Parathyroid adenoma (tissue), 2 donors: ENCODE data around the gene LPP.
A peak's percentile ranks its signal among the peaks of the same experiment; 100 is the strongest.

Experiments used
- H2AFZ ChIP-seq: fragments of 300-600 bp; sonication (generic); one replicate; pipeline ENCODE4 v1.7.0; 2017; ENCODE audit warnings: antibody characterized with exemption, mild to moderate bottlenecking
- H3K27ac ChIP-seq: fragments of 300-600 bp; sonication (generic); one replicate; pipeline ENCODE4 v1.7.0; 2017
- H3K27me3 ChIP-seq: fragments of 300-600 bp; sonication (generic); one replicate; pipeline ENCODE4 v1.7.0; 2017; ENCODE audit warnings: low read length; ENCODE audit not compliant: control insufficient read depth, insufficient read depth
- H3K36me3 ChIP-seq: fragments of 300-600 bp; sonication (generic); one replicate; pipeline ENCODE4 v1.7.0; 2017; ENCODE audit warnings: low read length; ENCODE audit not compliant: control insufficient read depth, insufficient read depth
- H3K4me1 ChIP-seq: fragments of 300-600 bp; sonication (generic); one replicate; pipeline ENCODE4 v1.7.0; 2017; ENCODE audit warnings: control low read depth
- H3K4me2 ChIP-seq: fragments of 300-600 bp; sonication (generic); one replicate; pipeline ENCODE4 v1.7.0; 2017; ENCODE audit warnings: low read length
- H3K4me3 ChIP-seq: fragments of 300-600 bp; sonication (generic); one replicate; pipeline ENCODE4 v1.7.0; 2017; ENCODE audit warnings: low read depth, low read length
- H3K79me2 ChIP-seq: fragments of 300-600 bp; sonication (generic); one replicate; pipeline ENCODE4 v1.7.0; 2017; ENCODE audit warnings: control low read depth
- H3K9ac ChIP-seq: fragments of 300-600 bp; sonication (generic); one replicate; pipeline ENCODE4 v1.7.0; 2017; ENCODE audit warnings: mild to moderate bottlenecking
- H3K9me3 ChIP-seq: fragments of 300-600 bp; sonication (generic); one replicate; pipeline ENCODE4 v1.7.0; 2017; ENCODE audit warnings: low read length; ENCODE audit not compliant: control insufficient read depth
- CTCF ChIP-seq: fragments of 300-600 bp; sonication (generic); IDR thresholded peaks from one replicate; pipeline ENCODE4 v1.7.0; 2017; ENCODE audit warnings: antibody characterized with exemption, mild to moderate bottlenecking
- donor health status: primary hyperparathyroidism.

LPP gene

GRCh38 chr3:188900421-188900951 lies 746.5 kb downstream of the LPP start:
- H3K79me2 ChIP-seq: no peaks in the 10 kb centered on the region
- H3K4me1 ChIP-seq: no peaks in the 10 kb centered on the region
- no peaks in the 10 kb centered on the region for H3K9me3 ChIP-seq
- H3K36me3 ChIP-seq: no peaks in the 10 kb centered on the region
- H3K27me3 ChIP-seq: no peaks in the 10 kb centered on the region
- TF ChIP-seq CTCF: no peak
- no peak overlapping the region for H3K9ac ChIP-seq
- H3K27ac ChIP-seq: no peak overlapping the region
- no peak overlapping the region for H3K4me2 ChIP-seq
- H2AFZ ChIP-seq: no peak overlapping the region
- H3K4me3 ChIP-seq: no peak overlapping the region

DNA sequence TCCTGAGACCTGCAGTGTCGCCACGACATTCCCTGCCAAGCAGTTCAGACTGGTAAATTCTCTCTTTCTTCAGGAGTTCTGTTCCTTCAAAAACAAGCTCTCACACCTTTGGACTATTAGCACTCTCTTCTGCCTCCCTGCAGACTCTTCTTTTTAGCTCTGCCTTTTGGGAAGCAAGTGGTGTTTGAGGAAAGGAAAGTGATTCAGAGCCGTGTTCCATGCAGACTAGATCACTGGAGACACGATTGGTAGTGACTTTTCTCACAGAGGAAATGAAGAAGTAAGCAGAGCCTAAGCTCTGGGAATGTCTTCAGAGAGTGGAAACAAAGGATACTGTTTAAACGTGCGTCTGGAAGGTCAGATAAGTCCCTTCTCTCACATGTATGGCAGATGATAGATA lies 747.2 kb downstream of the LPP start:
- Histone ChIP-seq H3K4me2 (no peak overlapping the region), H3K27me3 (no peaks in the 10 kb centered on the region), H3K9ac (no peak overlapping the region), H3K9me3 (no peaks in the 10 kb centered on the region), H3K4me1 (no peaks in the 10 kb centered on the region), H3K4me3 (no peak overlapping the region), H2AFZ (peak overlapping the region; percentile 47), H3K27ac (no peak overlapping the region), H3K36me3 (no peaks in the 10 kb centered on the region), H3K79me2 (no peaks in the 10 kb centered on the region)
- TF ChIP-seq CTCF: no peak

DNA sequence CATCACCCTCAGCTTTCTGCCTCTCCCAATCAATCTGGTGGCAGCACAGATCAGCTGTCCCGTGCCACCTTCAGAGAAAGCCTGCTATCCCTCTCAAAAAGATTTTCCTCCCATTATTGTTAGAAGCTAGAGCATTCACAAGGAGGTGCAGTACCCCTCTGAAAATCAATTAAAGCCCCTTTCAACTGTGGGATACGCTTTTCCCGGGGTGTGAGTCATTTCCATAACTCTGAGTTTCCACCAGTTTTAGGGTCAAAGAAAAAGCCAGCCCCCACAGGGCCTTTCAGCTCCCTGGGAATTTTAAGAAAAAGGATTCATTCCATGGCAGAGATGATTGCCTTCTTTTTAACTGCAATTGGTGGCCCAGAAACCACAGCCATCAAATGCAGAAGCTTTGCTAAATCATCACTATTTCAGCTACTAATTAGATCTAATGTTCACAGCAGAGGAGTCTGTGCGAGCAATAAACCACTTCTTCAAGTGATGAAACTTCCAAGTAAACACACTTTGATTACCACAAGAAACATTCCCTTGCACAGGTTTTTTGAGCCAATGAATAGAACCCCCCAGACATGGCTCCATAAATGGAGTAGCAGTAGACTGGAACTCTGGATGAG lies 747.8 kb downstream of the LPP start:
- no peaks in the 10 kb centered on the region for H3K4me1 ChIP-seq
- no peak for TF ChIP-seq CTCF

DNA sequence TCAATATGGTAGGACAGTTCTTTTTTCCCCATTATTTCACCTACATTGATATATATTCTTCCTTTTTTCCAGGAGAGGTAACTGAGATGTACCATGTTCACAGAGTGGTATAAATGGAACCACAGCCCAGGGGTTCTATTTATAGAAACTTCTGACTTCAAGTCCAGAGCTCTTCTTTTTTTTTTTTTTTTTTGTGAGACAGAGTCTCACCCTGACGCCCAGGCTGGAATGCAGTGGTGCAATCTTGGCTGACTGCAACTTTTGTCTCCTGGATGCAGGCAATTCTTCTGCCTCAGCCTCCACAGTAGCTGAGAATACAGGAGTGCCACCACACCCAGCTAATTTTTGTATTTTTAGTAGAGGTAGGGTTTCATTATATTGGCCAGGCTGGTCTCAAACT lies 750.7 kb downstream of the LPP start:
- H3K4me2 ChIP-seq: no peak overlapping the region
- no peak overlapping the region for H3K27ac ChIP-seq
- no peaks in the 10 kb centered on the region for H3K27me3 ChIP-seq
- no peaks in the 10 kb centered on the region for H3K79me2 ChIP-seq
- no peak overlapping the region for H3K9ac ChIP-seq
- H3K36me3 ChIP-seq: no peaks in the 10 kb centered on the region
- no peaks in the 10 kb centered on the region for H3K4me1 ChIP-seq
- no peak overlapping the region for H2AFZ ChIP-seq
- no peak for TF ChIP-seq CTCF
- H3K4me3 ChIP-seq: no peak overlapping the region
- H3K9me3 ChIP-seq: no peaks in the 10 kb centered on the region

More for the DNA sequence above, 747.8 kb downstream of the LPP start:
- no peaks in the 10 kb centered on the region for H3K36me3 ChIP-seq
- H3K9me3 ChIP-seq: no peaks in the 10 kb centered on the region
- no peak overlapping the region for H2AFZ ChIP-seq
- no peak overlapping the region for H3K9ac ChIP-seq
- no peak overlapping the region for H3K27ac ChIP-seq
- H3K4me2 ChIP-seq: no peak overlapping the region
- H3K79me2 ChIP-seq: no peaks in the 10 kb centered on the region
- H3K4me3 ChIP-seq: no peak overlapping the region
- no peaks in the 10 kb centered on the region for H3K27me3 ChIP-seq

GRCh38 chr3:188905547-188905946 lies 751.6 kb downstream of the LPP start:
- Histone ChIP-seq H3K79me2 (no peaks in the 10 kb centered on the region), H3K27ac (no peak overlapping the region), H3K4me3 (no peak overlapping the region), H3K4me2 (no peak overlapping the region), H3K27me3 (no peaks in the 10 kb centered on the region), H3K4me1 (no peaks in the 10 kb centered on the region), H3K9ac (no peak overlapping the region), H2AFZ (no peak overlapping the region), H3K36me3 (no peaks in the 10 kb centered on the region), H3K9me3 (no peaks in the 10 kb centered on the region)
- TF ChIP-seq CTCF: no peak
